Psoas muscle (tissue), 8 donors: ENCODE data around the gene FNTB. TPM values are rescaled to one million over a fixed set of nuclear protein-coding genes. Genes with fewer than 3 reads are reported as not detected.

Experiments
- ATAC-seq, 4 donors: fragments of 200-7000 bp; cut with Tn5 transposase; one replicate each; pipeline ENCODE4 v1.9.1; 2020; ENCODE audit warnings: moderate library complexity in 3 of 4, mild to moderate bottlenecking in 2 of 4
- DNase-seq, 2 donors: peaks; one replicate each; pipeline ENCODE4 v3.0.0-alpha.2; 2020
- H3K27ac ChIP-seq: fragments of 200-600 bp; one replicate; pipeline ENCODE4 v1.8.0; 2022
- H3K27me3 ChIP-seq, 3 donors: fragments of 200-600 bp in 1 of 3; one replicate each; pipeline versions ENCODE4 v1.6.1 to v1.8.0; 2013 to 2022; ENCODE audit warnings: low read length in 2 of 3, mild to moderate bottlenecking in 2 of 3, moderate library complexity in 1 of 3; ENCODE audit not compliant: insufficient read depth in 3 of 3
- H3K36me3 ChIP-seq, 2 donors: fragments of 200-600 bp in 1 of 2; one replicate each; pipeline versions ENCODE4 v1.6.1 to v1.8.0; 2013 to 2022; ENCODE audit warnings: low read depth in 1 of 2, mild to moderate bottlenecking in 1 of 2, moderate library complexity in 1 of 2; ENCODE audit not compliant: insufficient read depth in 1 of 2
- H3K4me1 ChIP-seq: fragments of 200-600 bp; one replicate; pipeline ENCODE4 v1.8.0; 2022
- H3K4me3 ChIP-seq: fragments of 200-600 bp; one replicate; pipeline ENCODE4 v1.8.0; 2022; ENCODE audit warnings: mild to moderate bottlenecking
- H3K9me3 ChIP-seq: fragments of 200-600 bp; one replicate; pipeline ENCODE4 v1.8.0; 2022
- WGBS, 3 donors: extraction: QIAGEN DNeasy Blood & Tissue Kit; methylation state at CpG; one replicate each; pipeline versions ENCODE4 v1.1.6 to v1.1.7; 2013; 5-methylcytosine and 5-hydroxymethylcytosine counted together
- intact Hi-C, 2 donors: fragments of 100-400 bp; cut with DNase I; formaldehyde crosslinking; loops; one replicate each; pipeline versions ENCODE4 v1.11.0 to v1.14.2; 2022
- polyA plus RNA-seq, 3 donors: library from polyadenylated mRNA; stranded (reverse); fragments of 200-250 nt; gene quantifications; one replicate each; pipeline ENCODE4 v1.2.3, GENCODE V29; 2013
- total RNA-seq, 4 donors: library from RNA; stranded (reverse); fragmentation: NEBNext Ultra II Directional in 2 of 4; extraction: Animal tissue kit (Norgen Biotek cat#: 25700) in 2 of 4; gene quantifications; one replicate each; pipeline versions ENCODE4 v1.2.1 to v1.2.4, GENCODE V29; 2021 to 2023
- TF ChIP-seq, protein P1 (sequence below): fragments of 200-600 bp; IDR thresholded peaks from one replicate; pipeline ENCODE4 v1.8.0; 2022; ENCODE audit warnings: antibody characterized with exemption
- donor health status: healthy with polysubstance abuse.
- donor health status: DM: no; HTN: no; CAD: no; lungs with moderate emphysema.
- donor health status: Bipolar disorder and iron deficiency.
- donor health status: healthy.
- donor health status: DM: yes; HTN: yes; CAD: no.
- donor health status: DM: no; HTN: no; CAD: no.
- donor health status: DM: no; HTN: no; CAD: no.
- donor health status: DM: yes; HTN: yes; CAD: no.

FNTB gene
- total and polyA plus RNA-seq, 7 donors: 10.2 to 28.8 (median 19.4) TPM

DNA sequence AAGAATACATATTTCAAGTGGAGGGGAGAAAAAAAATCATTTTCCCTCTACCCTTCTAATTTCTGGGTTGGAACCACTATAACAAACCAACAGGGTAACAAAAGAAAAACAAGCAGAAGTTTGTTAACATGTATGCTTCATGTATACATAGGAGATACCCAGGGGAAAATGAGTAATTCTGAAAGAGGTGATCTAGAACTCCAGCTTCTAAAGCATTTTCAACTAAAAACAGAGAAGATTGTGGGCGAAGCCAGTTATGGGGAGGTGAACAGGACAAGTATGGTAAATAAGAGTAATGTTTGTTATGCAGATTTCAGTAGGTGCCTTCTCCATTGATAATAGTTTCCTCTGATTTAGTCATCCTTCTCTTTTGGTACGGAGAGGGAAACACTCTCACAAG, 16.7 kb downstream of the FNTB start:
- no peaks in the 10 kb centered on the region for H3K27me3 ChIP-seq
- TF ChIP-seq, protein P1, sequence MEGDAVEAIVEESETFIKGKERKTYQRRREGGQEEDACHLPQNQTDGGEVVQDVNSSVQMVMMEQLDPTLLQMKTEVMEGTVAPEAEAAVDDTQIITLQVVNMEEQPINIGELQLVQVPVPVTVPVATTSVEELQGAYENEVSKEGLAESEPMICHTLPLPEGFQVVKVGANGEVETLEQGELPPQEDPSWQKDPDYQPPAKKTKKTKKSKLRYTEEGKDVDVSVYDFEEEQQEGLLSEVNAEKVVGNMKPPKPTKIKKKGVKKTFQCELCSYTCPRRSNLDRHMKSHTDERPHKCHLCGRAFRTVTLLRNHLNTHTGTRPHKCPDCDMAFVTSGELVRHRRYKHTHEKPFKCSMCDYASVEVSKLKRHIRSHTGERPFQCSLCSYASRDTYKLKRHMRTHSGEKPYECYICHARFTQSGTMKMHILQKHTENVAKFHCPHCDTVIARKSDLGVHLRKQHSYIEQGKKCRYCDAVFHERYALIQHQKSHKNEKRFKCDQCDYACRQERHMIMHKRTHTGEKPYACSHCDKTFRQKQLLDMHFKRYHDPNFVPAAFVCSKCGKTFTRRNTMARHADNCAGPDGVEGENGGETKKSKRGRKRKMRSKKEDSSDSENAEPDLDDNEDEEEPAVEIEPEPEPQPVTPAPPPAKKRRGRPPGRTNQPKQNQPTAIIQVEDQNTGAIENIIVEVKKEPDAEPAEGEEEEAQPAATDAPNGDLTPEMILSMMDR: no peak
- ATAC-seq (no peak), DNase-seq (no peak)
- WGBS, 3 donors: 96 to 97% (median 96%) methylated on average over 2 of the region's 2 CpGs
- H3K4me1 ChIP-seq: peaks cover 25% of the 10 kb centered on the region
- peaks cover 0 to 5% of the 10 kb centered on the region in 2 donors for H3K36me3 ChIP-seq
- H3K4me3 ChIP-seq: no peak overlapping the region
- H3K27ac ChIP-seq: no peak overlapping the region
- intact Hi-C loops: no loop called here
- no peaks in the 10 kb centered on the region for H3K9me3 ChIP-seq

DNA sequence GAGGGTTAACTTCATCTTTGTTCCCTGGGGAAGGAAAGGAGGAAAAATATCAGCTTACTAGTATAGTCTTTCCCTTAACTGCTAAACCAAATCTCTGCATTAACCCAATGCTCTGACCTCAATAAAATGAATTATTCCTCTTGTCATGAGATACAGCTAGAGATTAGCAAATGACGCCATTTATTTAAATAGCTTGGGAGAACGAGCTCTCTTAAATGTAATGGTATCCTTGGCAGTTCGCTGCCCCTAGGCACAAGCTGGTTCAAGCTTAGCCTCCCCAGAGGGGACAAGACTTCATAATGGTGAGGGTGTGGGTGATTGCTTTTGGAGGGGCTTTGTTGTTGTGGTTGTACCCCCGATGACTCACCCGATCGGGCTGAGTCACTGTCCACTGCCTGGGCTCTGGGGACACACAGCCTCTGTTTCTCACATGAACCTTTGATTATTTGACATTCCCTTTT, 19.6 kb downstream of the FNTB start:
- 49 to 71% (median 59%) methylated on average over 6 of the region's 6 CpGs for WGBS, 3 donors

DNA sequence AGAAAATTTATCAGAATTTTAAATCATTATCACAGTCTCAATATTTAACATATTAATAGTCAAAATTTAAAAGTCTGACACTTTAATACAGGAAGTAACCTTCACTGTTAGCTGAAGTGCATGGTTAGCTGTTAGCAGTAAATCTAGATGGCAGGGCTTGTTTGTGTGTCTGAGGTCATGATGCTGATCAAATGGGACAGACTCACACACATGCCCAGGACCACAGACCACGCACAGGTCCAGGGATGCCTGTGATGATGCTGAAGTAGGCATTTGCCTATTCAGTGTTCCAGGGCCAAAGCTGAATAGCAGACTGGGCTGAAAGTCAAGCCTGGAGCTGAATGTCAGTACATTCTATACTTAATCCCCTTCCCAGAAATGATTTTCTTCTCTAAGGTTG, 20.5 kb downstream of the FNTB start:
- intact Hi-C loops: no loop called here
- ATAC-seq (peak in 3 of 4 donors; percentile 28 to 51 (median 40)), DNase-seq (no peak)
- TF ChIP-seq, protein P1: no peak
- Histone ChIP-seq H3K27me3 (no peaks in the 10 kb centered on the region), H3K27ac (peak overlapping the region; percentile 88), H3K9me3 (no peaks in the 10 kb centered on the region), H3K4me1 (peaks cover 36% of the 10 kb centered on the region), H3K4me3 (no peak overlapping the region), H3K36me3 (peaks cover 0 to 7% of the 10 kb centered on the region in 2 donors)
- WGBS, 3 donors: 51 to 95% (median 58%) methylated on average over 1 of the region's 1 CpG

More for the DNA sequence above, 19.6 kb downstream of the FNTB start:
- H3K9me3 ChIP-seq: no peaks in the 10 kb centered on the region
- H3K4me3 ChIP-seq: peak overlapping the region; percentile 36
- H3K4me1 ChIP-seq: peaks cover 31% of the 10 kb centered on the region
- TF ChIP-seq, protein P1: no peak
- peaks cover 0 to 5% of the 10 kb centered on the region in 2 donors for H3K36me3 ChIP-seq
- intact Hi-C loops: no loop called here
- H3K27me3 ChIP-seq: no peaks in the 10 kb centered on the region
- H3K27ac ChIP-seq: peak overlapping the region; percentile 88
- DNase-seq: no peak
- ATAC-seq: peak; percentile 56 to 77 (median 66)

DNA sequence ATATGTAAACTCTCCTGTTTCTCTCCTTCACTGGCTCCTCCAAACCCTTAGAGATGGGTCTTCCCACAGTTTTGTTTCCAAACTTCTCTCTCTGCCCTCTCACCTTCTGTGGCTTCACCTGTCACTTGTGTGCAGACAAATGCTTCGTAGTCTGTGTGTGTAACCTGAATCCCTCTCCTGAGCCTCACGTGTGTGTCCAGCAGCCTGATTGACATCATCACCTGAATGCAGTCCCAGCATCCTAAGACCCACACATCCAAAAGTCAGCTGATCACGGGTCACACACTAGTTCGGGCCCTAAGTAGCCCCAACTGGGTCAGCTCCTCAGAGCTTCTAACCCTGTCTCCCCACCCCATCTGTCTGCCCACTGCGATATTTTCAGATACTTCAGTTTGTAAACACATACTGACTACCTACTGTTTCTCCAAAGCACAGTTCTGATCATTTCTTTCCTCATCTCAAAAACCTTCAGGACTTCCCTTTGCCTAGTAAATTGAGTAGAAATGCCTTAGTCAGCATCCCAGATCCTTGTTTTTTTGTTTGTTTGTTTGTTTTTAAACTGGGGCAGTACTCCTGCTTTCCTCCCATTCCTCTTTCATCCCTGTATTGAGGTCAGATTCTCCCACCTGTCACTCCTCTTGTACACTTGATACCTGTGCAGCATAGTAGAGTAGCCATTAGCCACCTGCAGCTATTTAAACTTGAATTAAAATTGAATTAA, 23.7 kb downstream of the FNTB start:
- WGBS, 3 donors: 48 to 75% (median 49%) methylated on average over 5 of the region's 5 CpGs
- Histone ChIP-seq H3K36me3 (peaks cover 0 to 31% of the 10 kb centered on the region in 2 donors), H3K27me3 (no peaks in the 10 kb centered on the region), H3K9me3 (no peaks in the 10 kb centered on the region), H3K4me3 (no peak overlapping the region), H3K4me1 (peaks cover 31% of the 10 kb centered on the region), H3K27ac (peak overlapping the region; percentile 71)
- TF ChIP-seq, protein P1: no peak
- ATAC-seq (peak in 3 of 4 donors; percentile 41 to 64 (median 50)), DNase-seq (no peak)
- intact Hi-C loops: no loop called here
